H1 (cell line): ENCODE measurements around the gene TRIM44. TPM values are rescaled to one million over a fixed set of nuclear protein-coding genes. Genes with fewer than 3 reads are reported as not detected.

Source experiments
- EGR1 ChIP-seq: IDR thresholded peaks from 2 replicates; pipeline ENCODE4 v1.6.1; 2011; ENCODE audit warnings: low read depth, low read length, borderline replicate concordance
- EP300 ChIP-seq, 2 experiments: IDR thresholded peaks; 1 replicate in 1 of 2; 2 replicates in 1 of 2; pipeline ENCODE4 v1.6.1; 2011 to 2012; ENCODE audit warnings: low read depth in 2 of 2, low read length in 2 of 2, mild to moderate bottlenecking in 2 of 2, borderline replicate concordance in 1 of 2, inconsistent platforms in 1 of 2, moderate library complexity in 1 of 2
- JUND ChIP-seq: IDR thresholded peaks from 2 replicates; pipeline ENCODE4 v1.6.1; 2011; ENCODE audit warnings: mild to moderate bottlenecking, improper control_type of control experiment, low read length
- MAFK ChIP-seq: IDR thresholded peaks from 2 replicates; pipeline ENCODE4 v1.6.1; 2012; ENCODE audit warnings: low read depth, mild to moderate bottlenecking, improper control_type of control experiment, low read length
- NRF1 ChIP-seq: IDR thresholded peaks from 2 replicates; pipeline ENCODE4 v1.6.1; 2011; ENCODE audit warnings: mild to moderate bottlenecking, low read depth, low read length, improper control_type of control experiment
- POLR2A ChIP-seq, 2 experiments: IDR thresholded peaks; 1 replicate in 1 of 2; 2 replicates in 1 of 2; pipeline ENCODE4 v1.6.1; 2011; ENCODE audit warnings: low read depth in 2 of 2, low read length in 2 of 2, mild to moderate bottlenecking in 2 of 2; ENCODE audit errors: control extremely low read depth in 1 of 2
- POU5F1 ChIP-seq: IDR thresholded peaks from 2 replicates; pipeline ENCODE4 v1.6.1; 2011; ENCODE audit warnings: low read depth, mild to moderate bottlenecking, low read length, moderate library complexity
- polyA plus RNA-seq, 7 experiments: library from polyadenylated mRNA; depleted of rRNA in 3 of 7; stranded (reverse) in 5 of 7; unstranded in 2 of 7; fragments of >200 nt in 5 of 7; fragments of 200-250 nt in 2 of 7; gene quantifications; 1 replicate in 5 of 7; 2 replicates in 1 of 7; 4 replicates in 1 of 7; pipeline versions ENCODE4 v1.2.1 to v1.2.3, GENCODE V29; 2011 to 2013; ENCODE audit warnings: missing spikeins in 2 of 7, mixed read lengths in 2 of 7
- total RNA-seq: library from RNA; stranded (reverse); fragmentation: NEBNext Ultra II Directional; extraction: Animal tissue kit (Norgen Biotek cat#: 25700); gene quantifications from 2 replicates; pipeline ENCODE4 v1.2.1, GENCODE V29; 2021

Gene TRIM44
- total and polyA plus RNA-seq, 2 of the 8 experiments (the other 6 are each of a cell fraction or from before 2014, with no cell fraction given), result 13.9 to 34.4 TPM

DNA sequence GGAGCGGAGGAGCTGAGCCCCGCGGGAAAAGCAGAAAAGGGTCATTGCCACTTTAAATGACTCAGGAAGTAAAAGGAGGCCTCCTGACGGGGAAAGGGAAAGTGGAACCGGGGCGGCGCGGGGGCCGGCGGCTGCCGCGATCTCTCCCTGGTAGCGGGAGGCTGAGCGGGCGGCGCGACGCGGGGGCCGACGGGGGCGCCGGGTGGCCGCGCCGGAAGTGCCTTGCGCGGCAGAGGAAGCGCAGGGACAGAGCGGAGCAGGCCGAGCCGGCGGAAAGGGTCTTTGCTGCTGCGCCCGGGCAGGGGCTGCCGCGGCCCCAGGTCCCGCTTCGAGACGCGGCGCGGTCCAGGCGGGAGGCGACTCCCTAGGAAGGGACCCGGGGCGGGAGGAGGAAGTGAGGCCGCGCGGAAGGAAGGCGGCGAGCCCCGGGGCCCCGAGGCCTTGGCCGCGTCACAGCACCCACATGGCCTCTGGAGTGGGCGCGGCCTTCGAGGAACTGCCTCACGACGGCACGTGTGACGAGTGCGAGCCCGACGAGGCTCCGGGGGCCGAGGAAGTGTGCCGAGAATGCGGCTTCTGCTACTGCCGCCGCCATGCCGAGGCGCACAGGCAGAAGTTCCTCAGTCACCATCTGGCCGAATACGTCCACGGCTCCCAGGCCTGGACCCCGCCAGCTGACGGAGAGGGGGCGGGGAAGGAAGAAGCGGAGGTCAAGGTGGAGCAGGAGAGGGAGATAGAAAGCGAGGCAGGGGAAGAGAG lies at the start of gene TRIM44 (continued):
- TF ChIP-seq POU5F1, result no peak
- TF ChIP-seq EGR1, result peak; percentile 50; the same call in 1 of the 2 replicates
- no peak for TF ChIP-seq JUND
- no peak for TF ChIP-seq EP300 (IDR thresholded peaks at IDR 0.05; ENCODE audit: borderline replicate concordance in 1 of 2, low read depth in 2 of 2, low read length in 2 of 2)
- no peak; a peak in 1 of 3 replicates for TF ChIP-seq POLR2A (IDR thresholded peaks at IDR 0.05; ENCODE audit: control extremely low read depth in 1 of 2, low read depth in 2 of 2, low read length in 2 of 2)
- TF ChIP-seq MAFK, result no peak
- no peak for TF ChIP-seq NRF1
- TF ChIP-seq, all 59 proteins: peak for 19
